Ishikawa (cell line): ENCODE measurements around the gene PRTN3.

ENCODE experiments used
- CEBPB ChIP-seq: IDR thresholded peaks from 2 replicates; pipeline ENCODE4 v1.6.1; 2012
- CREB1 ChIP-seq: IDR thresholded peaks from 2 replicates; pipeline ENCODE4 v1.6.1; 2012; ENCODE audit warnings: low read depth
- EGR1 ChIP-seq: IDR thresholded peaks from 2 replicates; pipeline ENCODE4 v1.6.1; 2012
- EP300 ChIP-seq: IDR thresholded peaks from 2 replicates; pipeline ENCODE4 v1.6.1; 2012; ENCODE audit warnings: borderline replicate concordance
- FOXM1 ChIP-seq: IDR thresholded peaks from 2 replicates; pipeline ENCODE4 v1.6.1; 2012; ENCODE audit warnings: low read depth, borderline replicate concordance
- NFIC ChIP-seq: IDR thresholded peaks from 2 replicates; pipeline ENCODE4 v1.6.1; 2012
- RAD21 ChIP-seq: IDR thresholded peaks from 2 replicates; pipeline ENCODE4 v1.6.1; 2012; ENCODE audit warnings: low read depth
- TAF1 ChIP-seq: IDR thresholded peaks from 2 replicates; pipeline ENCODE4 v1.6.1; 2012; ENCODE audit warnings: low read depth, mild to moderate bottlenecking
- TCF12 ChIP-seq: IDR thresholded peaks from 2 replicates; pipeline ENCODE4 v1.6.1; 2012; ENCODE audit warnings: low read depth
- TEAD4 ChIP-seq: IDR thresholded peaks from 2 replicates; pipeline ENCODE4 v1.6.1; 2012
- YY1 ChIP-seq: IDR thresholded peaks from 2 replicates; pipeline ENCODE4 v1.6.1; 2012; ENCODE audit warnings: low read depth
- ZBTB7A ChIP-seq: IDR thresholded peaks from 2 replicates; pipeline ENCODE4 v1.6.1; 2012; ENCODE audit warnings: low read depth
- TF ChIP-seq, protein P1 (sequence below): IDR thresholded peaks from 2 replicates; pipeline ENCODE4 v1.6.1; 2012; ENCODE audit warnings: low read depth, mild to moderate bottlenecking
- TF ChIP-seq, protein P2 (sequence below): IDR thresholded peaks from 2 replicates; pipeline ENCODE4 v1.6.1; 2012
- TF ChIP-seq, protein P3 (sequence below): IDR thresholded peaks from 2 replicates; pipeline ENCODE4 v1.6.1; 2012

The PRTN3 gene

GRCh38 chr19:835210-835810 lies 5.5 kb upstream of the PRTN3 start:
- no peak for TF ChIP-seq EGR1
- TF ChIP-seq TEAD4, result no peak
- TF ChIP-seq, protein P1, sequence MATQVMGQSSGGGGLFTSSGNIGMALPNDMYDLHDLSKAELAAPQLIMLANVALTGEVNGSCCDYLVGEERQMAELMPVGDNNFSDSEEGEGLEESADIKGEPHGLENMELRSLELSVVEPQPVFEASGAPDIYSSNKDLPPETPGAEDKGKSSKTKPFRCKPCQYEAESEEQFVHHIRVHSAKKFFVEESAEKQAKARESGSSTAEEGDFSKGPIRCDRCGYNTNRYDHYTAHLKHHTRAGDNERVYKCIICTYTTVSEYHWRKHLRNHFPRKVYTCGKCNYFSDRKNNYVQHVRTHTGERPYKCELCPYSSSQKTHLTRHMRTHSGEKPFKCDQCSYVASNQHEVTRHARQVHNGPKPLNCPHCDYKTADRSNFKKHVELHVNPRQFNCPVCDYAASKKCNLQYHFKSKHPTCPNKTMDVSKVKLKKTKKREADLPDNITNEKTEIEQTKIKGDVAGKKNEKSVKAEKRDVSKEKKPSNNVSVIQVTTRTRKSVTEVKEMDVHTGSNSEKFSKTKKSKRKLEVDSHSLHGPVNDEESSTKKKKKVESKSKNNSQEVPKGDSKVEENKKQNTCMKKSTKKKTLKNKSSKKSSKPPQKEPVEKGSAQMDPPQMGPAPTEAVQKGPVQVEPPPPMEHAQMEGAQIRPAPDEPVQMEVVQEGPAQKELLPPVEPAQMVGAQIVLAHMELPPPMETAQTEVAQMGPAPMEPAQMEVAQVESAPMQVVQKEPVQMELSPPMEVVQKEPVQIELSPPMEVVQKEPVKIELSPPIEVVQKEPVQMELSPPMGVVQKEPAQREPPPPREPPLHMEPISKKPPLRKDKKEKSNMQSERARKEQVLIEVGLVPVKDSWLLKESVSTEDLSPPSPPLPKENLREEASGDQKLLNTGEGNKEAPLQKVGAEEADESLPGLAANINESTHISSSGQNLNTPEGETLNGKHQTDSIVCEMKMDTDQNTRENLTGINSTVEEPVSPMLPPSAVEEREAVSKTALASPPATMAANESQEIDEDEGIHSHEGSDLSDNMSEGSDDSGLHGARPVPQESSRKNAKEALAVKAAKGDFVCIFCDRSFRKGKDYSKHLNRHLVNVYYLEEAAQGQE, result no peak
- TF ChIP-seq CREB1, result no peak
- no peak for TF ChIP-seq TCF12
- TF ChIP-seq FOXM1, result no peak
- no peak for TF ChIP-seq ZBTB7A
- TF ChIP-seq, protein P2, sequence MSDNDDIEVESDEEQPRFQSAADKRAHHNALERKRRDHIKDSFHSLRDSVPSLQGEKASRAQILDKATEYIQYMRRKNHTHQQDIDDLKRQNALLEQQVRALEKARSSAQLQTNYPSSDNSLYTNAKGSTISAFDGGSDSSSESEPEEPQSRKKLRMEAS, result no peak
- TF ChIP-seq NFIC, result no peak

DNA sequence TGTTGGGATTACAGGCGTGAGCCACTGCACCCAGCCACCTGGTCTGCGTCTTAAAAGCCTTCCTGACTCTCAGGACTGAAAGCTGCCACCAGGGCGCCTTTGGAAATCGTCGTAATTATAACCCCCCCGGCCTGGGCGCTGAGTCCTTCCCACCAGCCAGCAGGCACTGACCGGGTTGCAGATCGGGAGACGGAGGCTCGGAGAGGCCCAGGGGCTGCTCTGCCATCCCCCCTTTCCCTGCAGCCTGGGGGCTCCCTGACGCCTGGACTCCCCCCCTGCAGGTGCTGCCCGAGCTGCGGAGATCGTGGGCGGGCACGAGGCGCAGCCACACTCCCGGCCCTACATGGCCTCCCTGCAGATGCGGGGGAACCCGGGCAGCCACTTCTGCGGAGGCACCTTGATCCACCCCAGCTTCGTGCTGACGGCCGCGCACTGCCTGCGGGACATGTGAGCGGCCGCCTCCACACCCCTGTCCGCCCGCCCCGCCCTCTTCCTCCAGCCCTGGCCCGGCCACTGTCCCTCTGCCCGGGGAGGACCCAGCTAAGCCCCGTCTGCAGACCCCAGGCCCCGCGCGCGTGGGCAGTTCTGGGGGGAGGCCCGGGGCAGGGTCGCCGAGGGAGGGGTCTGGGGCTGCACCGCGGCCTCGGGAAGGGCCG lies 2.5 kb downstream of the PRTN3 start:
- TF ChIP-seq, protein P3, sequence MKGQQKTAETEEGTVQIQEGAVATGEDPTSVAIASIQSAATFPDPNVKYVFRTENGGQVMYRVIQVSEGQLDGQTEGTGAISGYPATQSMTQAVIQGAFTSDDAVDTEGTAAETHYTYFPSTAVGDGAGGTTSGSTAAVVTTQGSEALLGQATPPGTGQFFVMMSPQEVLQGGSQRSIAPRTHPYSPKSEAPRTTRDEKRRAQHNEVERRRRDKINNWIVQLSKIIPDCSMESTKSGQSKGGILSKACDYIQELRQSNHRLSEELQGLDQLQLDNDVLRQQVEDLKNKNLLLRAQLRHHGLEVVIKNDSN, result peak; percentile 25; the same call in 1 of the 2 replicates
- TF ChIP-seq TCF12 (peak; percentile 36; the same call in 1 of the 2 replicates), EGR1 (no peak), CREB1 (no peak)
- TF ChIP-seq, protein P2, result peak; percentile 92

- no peak for TF ChIP-seq NFIC
These were observed 3.2 kb downstream of the PRTN3 start for GRCh38 chr19:843836-844545.

DNA sequence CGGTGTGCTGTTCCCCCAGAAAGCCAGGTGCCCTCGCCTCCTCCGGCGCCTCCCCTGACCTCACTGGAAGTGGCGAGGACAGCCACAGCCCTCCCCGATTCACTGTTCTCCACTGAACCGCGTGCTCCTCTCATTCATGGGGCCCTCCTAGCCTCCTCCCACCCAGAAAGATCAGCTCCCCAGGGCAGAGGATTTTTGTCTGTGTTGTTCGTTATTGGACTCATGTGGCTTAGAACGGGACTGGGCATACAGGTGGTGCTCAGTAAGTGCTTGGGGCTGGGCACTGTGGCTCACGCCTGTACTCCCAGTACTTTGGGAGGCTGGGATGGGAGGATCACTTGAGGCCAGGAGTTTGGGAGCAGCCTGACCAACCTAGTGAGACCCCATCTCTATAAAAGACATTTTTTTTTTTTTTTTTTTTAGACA lies 3.8 kb downstream of the PRTN3 start:
- TF ChIP-seq, protein P2, result peak; percentile 39; the same call in 1 of the 2 replicates
- TF ChIP-seq FOXM1, result no peak

DNA sequence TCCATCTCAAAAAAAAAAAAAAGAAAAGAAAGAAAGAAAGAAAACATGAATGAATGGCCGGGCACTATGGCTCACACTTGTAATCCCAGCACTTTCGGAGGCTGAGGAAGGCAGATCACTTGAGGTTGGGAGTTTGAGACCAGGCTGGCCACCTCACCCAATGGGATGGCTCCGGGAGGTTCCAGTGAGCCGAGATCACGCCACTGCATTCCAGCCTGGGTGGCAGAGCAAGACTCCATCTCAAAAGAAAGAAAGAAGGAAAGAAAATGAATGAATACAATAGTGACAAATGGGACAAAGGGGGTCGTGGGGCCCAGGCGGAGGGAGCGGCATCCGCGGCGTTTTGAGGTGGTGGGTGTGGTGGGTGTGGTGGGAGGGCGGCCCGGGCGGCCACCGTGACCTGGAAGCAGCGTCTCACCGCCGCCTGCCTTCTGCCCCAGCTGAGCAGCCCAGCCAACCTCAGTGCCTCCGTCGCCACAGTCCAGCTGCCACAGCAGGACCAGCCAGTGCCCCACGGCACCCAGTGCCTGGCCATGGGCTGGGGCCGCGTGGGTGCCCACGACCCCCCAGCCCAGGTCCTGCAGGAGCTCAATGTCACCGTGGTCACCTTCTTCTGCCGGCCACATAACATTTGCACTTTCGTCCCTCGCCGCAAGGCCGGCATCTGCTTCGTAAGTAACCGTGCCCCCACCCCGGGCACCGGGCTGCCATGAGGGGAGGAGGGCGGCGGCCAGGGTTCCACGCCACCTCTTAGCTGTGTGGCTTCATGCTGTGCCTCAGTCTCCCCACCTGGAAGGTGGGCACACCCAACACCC lies 5.1 kb downstream of the PRTN3 start:
- TF ChIP-seq TCF12 (no peak), CREB1 (no peak), TEAD4 (peak; percentile 59)

GRCh38 chr19:848386-848921 lies 7.7 kb downstream of the PRTN3 start:
- TF ChIP-seq YY1 (no peak), TAF1 (no peak), CEBPB (no peak), TCF12 (no peak)
- TF ChIP-seq, protein P3, result no peak
- TF ChIP-seq, protein P2, result no peak

DNA sequence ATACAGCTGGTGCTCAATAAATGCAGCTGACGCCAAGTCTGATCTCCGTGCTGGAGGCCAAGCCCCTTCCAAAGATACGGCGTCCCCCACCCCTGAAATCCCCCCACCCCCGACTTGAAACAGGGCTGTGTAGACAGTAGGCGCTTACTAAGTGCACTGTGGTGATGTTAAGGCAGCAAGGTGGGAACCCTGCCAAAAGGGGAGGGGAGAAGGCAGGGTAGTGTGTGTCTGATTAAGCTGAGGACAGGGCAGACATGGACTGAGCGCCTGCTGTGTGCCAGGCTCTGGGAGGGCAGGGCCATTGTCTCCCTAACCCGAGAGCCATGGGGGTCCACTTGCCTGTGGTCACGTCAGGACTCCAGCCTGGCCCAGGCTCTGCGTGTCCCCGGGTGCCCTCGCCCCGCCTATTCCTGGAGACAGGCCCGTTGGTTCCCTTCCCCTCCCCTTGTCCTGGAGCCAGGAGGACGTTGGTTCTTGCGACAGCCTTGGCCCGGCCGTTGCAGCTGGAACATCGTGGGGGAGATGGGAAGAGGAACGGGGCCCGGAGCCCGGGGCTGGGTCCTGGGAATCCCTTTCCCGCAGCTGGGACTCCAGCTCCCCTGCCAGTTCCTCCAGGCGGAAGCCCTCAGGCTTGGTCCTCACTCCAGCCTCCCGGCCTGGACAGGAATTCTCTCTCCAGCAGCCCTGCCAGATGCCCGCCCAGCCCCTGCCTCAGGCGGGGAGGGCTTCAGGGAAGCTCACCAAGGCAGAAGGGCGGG lies 9.6 kb downstream of the PRTN3 start:
- peak; percentile 98 for TF ChIP-seq NFIC
- peak; percentile 68 for TF ChIP-seq YY1
- peak; percentile 98 for TF ChIP-seq TCF12
- TF ChIP-seq FOXM1, result peak; percentile 74; the same call in 1 of the 2 replicates
- TF ChIP-seq, protein P1, result no peak
- TF ChIP-seq CEBPB, result peak; percentile 92
- TF ChIP-seq TAF1, result no peak
- TF ChIP-seq, protein P3, result no peak
- TF ChIP-seq RAD21, result peak; percentile 5; the same call in 1 of the 2 replicates
- TF ChIP-seq TEAD4, result peak; percentile 85
- TF ChIP-seq, protein P2, result peak; percentile 54
- TF ChIP-seq EGR1, result no peak
- peak; percentile 55; the same call in 1 of the 2 replicates for TF ChIP-seq ZBTB7A
- TF ChIP-seq EP300, result peak; percentile 96
